DMS79 (cell line): ENCODE data around the gene CHURC1.

Experiments
- DNase-seq: peaks from one replicate; lab custom pipeline; 2025; lab: John Stamatoyannopoulos, UW

CHURC1 gene

DNA sequence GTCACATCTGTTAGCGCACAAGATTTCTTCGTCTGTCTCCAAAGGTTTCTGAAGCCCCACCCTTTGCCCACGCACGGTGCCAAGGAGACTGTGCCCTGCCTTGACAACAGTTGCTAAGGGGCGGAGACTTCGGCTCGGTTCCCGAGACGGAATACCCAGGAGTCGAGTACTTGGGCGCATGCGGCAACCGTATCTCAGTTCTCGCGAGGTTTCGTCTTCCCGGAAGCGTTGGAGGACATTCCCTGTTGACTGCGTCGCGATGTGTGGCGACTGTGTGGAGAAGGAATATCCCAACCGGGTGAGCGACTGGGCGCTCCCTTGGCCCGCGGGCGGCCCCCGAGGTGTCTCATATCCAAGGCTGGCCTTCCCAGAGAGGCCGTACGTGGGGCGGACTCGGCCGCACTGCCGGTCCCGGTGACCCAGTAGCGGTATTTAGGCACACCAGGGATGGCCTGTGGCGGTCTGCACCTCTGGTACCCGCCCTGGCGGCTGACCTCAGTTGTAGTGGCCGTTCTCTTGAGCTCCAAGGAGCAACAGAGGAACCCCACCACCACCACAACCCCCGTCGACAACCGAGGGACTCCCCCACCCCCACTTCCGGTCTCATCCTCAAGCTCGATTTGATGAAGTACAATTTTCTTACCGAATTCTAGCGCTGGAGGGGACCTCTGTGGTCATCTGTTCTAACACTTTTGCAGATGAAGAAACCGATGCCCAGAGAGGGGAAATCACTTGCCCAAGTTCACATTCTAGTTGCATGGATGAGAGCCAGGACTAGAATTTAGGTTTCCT is at the start of gene CHURC1:
TSS of gene CHURC1 (plus strand) at position 219 of the 792 bp plus-strand sequence. CDS start at position 260, 41 bp downstream.
- DNase-seq = peak; percentile 100

DNA sequence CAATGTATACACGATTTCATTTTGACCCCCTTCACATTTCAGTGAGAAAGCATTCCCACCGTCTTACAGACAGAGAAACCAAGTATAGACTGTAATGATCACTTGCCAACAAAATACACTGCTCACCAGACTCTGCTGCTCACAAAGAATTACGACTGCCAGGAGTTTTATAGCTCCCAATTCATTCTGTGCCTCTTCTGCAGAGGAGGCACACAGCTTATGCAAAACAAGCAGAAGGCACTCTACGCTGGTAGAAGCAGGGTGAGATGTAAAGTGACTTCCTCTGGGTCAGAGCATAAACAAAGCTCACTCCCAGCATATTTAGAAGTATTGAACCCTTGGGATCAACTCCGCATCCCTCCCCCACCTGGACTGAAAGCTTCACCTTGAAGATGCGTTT is 49.1 kb upstream of the CHURC1 start:
- no peak for DNase-seq

DNA sequence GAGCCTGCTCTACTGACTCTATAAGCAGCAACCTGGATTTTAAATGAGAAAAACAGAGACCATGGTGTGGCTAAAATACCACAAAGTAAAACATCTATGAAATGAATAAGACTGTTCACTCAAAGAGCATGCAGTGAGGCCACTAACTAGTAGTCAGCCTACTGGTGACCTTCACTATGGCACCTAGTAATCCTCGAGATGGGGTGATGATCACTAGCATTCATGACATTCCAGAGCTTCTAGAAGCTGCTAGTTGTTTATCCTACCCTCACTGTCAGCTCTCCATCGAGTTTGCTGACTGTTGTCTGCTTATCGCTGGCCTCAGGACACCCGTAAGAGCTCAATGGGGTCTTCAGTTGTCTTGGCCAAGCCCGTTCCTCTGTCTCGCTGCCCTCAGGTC is 48.3 kb upstream of the CHURC1 start:
- DNase-seq = no peak

DNA sequence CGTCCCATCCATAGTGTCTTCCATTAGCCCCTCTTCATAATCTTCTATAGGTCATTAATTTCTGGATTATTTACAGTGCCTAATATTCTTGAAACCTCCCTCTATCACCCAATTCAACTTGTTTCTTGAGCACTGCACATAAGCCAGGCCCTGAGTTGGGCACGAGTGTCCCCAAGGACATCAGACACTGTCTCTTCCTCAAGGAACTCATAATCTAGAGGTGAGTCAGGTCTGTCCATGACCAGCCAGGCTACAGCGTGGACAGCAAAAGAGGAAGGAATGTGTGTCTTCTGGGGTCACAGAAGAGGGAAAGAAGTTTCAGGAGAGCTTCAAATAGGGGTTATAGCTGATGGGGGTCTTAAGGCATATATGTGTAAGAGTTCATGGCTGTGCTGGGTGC is 47.1 kb upstream of the CHURC1 start:
- DNase-seq = no peak

DNA sequence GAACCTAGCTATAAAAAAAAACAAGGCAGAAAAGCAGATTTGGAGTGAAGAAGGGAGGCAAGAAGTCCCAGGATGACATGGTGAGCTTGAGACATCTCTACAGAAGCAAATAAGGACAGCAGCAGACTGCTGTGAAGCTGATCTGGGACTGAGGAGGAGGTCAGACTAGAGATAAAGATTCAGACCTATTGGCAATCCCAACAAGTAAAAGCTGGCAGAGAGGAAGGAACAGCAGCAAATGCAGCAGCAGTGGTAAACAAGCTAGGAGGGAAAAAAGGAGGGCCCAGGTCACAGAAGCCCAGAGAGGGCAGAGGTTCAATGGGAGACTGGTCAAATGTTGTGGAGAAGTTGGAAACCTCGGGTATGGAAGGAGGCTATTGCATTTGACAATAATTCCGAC is 45.9 kb upstream of the CHURC1 start:
- no peak for DNase-seq

DNA sequence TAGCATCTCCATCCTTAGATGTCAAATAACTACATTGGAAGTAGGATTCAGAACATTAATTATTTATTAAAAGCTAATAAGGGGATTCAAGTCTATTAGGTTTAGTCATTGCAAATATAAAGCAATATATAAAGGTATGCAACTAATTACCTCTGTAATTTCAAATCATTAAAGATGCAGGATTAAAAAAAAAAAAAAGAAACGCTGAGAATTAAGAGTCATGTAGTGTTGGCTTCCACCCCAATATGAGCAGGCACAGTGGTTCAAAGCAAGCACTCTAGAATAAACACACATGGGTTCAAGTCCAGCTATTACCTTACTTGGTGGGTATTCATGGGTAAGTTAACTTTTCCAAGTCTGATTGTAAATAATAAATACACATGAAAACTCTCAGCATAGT is 45.4 kb upstream of the CHURC1 start:
- DNase-seq = no peak

DNA sequence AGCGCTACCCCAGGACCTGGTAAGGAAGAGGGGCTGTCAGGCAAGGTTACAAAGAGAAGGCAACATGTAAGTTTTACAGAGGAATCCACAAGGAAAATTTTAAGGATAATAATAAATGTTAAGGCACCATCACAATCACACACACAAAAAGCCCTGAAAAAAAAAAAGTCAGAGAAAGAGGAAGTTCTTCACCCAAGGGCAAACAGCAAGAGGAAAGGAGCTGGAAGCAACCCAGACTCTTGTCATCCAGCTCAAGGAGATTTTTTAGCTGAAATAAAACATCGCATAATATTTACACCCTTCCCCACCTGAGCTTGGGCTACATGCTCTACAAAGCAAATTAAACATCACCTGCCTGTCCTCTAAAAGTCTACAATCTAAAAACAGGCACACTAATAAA is 44.1 kb upstream of the CHURC1 start:
- no peak for DNase-seq

DNA sequence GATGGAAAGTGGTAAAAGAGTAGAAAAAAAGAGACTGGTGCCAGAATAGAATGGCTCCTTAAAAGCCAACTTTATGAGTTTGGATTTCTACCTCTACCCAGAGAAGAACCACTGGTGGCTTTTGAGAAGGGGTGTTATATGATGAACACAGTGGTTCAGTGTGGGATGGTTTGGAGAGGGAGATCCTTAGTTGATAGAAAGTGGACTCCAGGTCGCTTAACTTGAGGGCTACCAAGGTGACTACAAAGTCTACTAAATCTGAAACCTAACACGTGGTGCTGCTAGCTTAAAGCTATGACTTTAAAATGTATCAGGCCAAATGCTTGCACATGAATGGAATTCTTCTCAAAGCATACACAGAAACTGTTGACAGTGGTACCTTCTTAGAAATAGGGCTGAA is 42.9 kb upstream of the CHURC1 start:
- DNase-seq = no peak

DNA sequence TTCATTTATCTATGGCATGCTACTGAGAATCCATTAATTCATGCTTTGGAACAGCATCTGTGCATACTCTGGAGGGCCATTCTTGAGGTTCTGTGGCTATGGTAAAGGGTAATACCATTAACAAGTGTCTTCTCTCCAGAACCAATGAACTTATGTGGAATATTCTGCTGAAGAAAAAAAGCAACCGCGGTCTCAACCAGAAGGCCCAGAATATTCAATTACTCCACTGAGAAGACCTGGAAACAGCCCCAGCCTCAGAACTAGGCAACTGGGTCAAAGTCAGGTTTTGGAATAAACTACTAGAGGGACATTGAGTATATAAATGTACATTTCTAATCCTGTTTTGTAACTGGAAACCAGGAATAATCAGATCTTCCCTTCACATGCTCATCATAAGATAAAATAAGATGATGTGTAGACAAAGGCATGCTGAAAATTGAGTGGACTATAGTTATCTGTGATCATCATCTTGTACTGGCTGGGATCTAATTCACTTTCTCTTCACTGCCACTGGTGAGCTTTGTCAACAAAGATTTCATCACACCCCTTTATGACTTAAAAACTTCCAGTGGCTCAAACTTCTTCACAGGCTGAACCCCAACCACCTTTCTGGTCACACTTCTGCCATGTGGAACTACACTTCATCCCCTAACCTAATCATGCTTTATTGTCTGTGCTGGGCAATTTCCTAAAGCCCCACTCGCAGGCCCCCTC is 40.6 kb upstream of the CHURC1 start:
- no peak for DNase-seq

DNA sequence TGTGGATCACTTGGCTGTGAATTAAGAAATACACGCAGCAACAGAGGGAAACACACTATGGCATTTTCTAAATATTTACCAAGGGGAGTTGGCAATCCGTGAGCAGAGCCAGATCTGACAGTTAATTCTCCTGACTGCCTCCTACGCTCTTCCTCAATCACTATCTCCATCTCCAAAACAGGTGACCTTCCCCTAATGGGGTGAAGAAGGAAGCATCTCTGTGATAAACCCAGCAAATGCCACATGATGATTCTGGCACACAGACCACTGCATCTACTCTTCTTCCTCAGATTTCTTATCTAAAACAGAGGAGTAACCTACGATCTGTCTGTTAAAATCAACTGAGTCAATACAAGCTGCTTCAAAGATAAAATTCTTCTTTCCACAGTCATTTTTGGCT is 38.9 kb upstream of the CHURC1 start:
- DNase-seq = no peak

DNA sequence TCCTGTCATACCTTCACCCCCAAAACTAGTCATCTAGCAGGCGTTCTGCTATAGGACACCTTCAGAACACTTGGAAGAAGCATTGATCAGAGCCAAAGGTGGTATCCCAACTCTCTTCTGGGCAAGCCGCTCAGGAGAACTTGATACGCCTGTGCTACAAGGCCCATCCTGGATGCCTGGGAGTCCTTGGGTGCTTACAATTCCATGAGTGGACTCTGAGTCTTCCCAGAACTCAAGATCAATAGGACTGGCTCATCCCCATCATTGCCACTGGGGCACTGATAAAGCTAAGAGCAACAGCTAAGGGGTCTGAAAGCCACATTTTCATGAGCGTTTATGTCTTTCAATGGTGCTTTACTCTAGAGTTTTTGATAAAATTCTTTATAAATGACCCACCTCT is 36.4 kb upstream of the CHURC1 start:
- DNase-seq = no peak

DNA sequence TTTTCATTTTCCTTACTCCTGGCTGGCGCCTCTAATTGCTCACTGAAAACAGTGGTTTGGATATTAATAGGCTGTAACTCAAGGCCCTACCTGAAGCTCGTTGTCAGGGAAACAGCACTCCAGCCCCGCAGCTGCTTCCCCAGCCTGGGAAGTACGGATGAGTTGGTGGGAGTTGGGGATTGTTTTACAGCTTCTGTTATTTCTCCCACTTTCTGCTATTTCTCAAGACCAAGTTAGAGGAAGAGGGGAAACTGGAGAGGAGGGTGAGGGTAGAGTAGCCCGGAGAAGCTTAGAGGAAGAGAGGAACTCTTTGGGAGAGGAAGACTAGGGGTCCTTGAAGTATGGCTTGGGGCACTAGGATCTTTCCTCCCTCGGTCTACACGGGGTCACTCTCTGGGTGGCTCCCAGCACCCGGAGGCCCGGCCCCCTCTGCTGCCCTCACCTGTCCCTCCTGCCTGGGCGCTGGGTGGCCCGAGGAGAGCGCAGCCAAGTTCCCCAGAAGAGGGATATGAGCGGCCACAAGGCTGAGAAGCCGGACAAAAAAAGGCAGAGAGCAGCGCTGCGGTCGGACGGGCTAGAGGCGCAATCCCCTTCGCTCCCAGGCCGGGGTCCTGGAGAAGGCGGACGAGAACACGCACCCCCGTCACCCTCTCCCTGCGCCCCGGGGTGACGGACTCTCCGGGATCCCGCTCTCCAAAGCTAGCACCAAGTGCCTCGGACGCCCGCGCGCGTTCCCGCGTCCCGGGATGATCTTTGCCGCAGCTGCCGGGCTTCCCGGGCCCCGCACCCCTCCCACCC is 35.2 kb upstream of the CHURC1 start:
- peak; percentile 75 for DNase-seq

DNA sequence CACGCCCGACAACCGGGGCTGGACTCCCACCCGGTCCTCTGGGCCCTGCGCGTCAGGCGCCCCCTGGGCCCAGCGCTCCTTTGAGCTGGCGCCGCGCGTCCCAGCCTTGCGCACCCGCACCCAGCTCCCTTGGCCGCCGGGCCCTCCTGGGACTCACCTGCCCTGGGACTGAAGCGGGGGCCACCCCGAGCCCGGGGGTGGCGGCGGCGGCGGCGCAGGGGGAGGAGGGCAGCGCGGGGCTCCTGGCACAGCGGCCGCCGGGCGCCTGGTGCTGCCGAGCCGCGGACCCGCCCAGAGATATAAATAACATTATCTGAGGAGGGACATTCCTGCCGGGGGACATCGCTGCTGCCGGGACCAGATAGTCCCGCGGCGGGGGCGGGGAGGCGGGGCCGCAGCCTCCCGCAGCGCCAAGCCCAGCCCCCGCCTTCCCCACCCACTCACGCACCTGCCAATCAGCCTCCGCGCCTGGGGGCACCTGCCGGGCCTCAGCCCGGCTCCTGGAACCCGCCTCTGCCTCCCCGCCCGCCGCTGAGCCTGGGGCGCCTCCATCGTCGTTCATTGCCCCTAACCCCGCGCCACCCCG is 34.5 kb upstream of the CHURC1 start, which contains the start of gene SPTB:
TSS of gene SPTB (minus strand) at position 273 of the 586 bp plus-strand sequence. CDS start 56,813 bp downstream, outside the sequence.
- DNase-seq = peak; percentile 56

DNA sequence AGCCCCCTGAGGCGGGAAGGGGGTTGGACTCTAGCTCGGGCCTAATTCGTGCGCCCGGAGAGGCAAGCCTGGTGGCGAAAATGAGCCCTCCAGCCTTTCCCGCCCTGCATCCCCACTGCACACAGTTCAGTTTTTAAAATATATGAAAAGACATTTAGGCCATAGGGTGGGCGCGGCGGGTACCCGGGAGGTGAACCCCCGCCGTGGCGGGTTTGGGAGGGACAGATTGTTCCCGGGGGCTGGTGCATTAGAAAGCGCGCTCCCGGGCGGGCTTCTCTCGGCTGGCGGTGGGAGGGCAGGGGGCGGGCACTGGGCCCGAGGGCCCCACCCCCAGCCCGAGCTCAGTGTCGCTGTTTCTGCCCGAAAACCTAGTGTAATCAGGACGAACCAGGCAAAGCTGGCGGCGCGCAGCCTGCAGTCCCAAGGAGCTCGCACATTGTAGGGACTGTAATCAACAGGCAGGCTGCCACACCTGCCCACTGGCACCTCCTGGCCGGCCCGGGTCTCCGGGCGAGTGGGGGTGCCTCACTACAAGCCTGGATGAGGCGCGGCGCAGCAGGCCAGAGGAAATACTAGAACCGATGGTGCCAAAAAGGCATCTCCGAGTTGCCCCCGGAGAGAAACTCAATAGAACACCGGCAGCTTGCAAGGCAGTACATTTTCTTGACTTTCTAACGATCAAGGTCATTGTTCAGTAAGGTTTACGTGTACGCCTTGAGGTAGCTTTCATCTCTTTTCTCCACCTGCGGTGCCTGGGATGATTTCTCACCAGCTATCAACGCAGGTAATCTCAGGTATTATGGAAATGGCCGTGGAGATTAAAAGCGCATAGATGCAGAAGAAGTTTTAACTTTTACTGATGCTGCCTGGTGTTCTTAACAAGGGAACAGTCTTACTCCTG is 33.8 kb upstream of the CHURC1 start:
- DNase-seq = peak; percentile 69

DNA sequence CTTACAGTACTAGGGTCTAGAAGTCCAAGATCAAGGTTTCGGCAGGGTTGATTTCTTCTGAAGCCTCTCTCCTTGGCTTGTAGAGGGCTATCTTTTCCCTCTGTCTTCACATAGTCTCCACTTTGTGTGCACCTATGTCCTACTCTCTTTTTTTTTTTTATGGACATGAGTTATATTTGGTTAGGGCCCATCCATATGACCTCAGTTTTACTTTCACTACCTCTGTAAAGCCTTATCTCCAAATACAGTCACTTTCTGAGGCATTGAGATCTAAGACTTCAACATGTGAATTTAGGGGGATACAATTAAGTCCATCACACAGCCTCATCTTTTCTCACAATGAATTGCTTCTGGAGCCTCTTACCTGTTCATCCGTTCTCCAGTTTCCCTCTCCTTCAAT is 28.7 kb upstream of the CHURC1 start:
- DNase-seq = no peak

DNA sequence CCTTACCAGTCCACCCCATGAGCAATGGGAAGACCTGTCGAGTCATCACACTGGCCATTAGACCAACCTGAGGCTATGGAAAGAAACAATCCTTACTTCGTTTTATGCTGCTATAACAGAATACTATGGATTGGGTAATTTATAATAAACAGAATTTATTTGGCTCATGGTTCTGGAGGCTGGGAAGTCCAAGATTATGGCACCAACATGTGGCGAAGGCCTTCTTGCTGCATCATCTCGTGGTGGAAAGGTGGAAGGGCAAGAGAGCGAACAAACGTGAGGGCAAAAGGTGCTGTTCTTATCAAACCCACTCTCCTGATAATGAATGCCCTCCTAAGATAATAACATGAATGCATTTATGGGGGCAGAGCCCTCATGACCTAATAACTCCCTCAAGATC is 24.9 kb upstream of the CHURC1 start:
- no peak for DNase-seq

DNA sequence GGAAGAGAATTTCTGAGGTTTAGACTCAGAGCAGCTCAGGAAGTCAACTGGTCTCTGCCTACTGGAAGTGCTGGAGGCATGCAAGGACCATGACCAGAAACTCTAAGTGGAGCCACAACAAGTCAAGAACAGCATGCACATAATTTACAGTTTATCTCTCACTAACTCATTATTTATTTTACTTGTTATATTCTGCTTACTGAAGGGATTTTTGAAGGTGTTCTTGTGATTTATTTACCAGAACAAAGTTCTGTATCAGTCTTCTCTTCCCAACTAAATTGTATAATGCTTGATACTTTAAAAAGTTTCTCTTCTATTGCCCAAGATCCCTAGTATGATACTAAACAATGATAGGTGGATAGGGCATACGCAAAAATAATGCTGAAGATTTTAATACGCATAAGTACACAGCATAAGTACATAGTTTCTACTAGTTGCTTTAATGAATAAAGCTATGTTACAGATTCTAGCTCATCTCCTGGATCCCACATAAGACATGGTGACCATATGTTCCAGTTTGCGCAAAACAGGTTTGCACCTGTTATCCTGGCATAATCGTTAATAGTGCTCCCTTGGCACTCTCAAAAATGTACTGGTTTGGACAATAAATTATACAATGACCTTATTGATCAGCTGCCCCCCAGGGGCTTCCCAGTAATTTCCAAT is 22.9 kb upstream of the CHURC1 start:
- no peak for DNase-seq

DNA sequence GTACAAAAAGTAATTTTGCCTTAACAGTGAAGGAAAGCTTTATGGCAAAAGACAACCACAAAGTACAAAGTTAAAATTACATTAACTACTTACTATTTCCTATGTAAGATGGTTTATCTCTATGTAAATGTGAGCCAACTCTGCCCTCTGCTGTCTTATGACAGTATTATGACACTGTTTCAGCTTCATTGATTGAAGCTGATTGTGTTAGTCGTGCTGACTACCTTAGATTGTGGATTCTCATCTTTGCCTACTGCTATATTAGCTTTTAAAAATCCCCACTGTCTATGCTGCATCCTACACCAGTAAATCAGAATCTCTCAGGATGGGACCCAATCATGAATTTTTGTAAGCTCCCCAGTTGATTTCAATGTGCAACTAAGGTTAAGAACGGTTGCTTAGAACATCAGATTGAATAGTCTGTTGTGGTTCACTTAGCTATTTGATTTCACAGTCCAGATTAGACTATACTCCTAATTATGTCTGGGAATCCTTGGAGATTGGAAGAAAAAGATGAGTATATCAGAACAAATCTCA is 22.3 kb upstream of the CHURC1 start:
- peak; percentile 61 for DNase-seq

DNA sequence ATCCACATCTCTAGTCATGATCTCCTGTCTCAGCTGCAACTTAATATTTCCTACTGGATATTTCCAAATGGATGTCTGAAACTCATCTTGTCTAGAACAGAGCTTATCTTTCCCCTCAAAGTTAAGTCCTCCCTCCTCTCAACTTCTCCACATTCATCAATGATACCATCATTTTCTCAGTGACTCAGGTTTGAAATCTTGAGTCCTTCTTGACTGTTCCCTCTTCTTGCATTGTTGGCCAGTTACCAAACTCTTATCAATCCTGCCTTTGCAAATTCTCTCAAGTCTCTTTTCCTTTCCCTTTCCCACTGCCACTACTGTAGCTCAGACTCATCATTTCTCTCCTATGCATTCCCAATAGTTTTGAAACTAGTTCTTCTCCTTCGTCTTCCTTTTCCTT is 14.3 kb upstream of the CHURC1 start:
- no peak for DNase-seq

DNA sequence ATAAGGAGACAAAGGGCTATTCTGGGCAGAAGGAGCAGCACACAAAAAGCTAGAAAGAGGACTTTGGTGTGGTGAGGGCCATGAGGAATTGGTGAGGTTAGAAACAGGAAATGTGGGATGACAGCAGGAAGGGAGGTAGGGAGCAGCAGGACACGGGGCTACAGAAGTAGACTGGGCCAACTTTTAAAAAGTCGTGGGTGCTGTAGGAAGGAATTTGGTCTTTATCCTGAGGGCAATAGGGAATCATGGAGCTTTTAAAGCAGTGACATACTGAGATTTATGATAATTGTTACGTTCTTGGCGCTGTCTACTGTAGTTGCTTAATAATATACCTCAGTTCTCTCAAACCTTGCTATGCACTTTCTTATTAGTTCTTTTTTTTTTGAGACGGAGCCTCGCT is 8.2 kb upstream of the CHURC1 start:
- no peak for DNase-seq
